IMR-90 (cell line): Measurements from ENCODE around the gene CORO7. TPM values are rescaled to one million over a fixed set of nuclear protein-coding genes. Genes with fewer than 3 reads are reported as not detected.

ENCODE experiments used
- CEBPB ChIP-seq: IDR thresholded peaks from 2 replicates; pipeline ENCODE4 v1.6.1; 2012; ENCODE audit warnings: low read depth, low read length, improper control_type of control experiment
- CHD1 ChIP-seq: IDR thresholded peaks from 2 replicates; pipeline ENCODE4 v1.6.1; 2012; ENCODE audit warnings: low read depth, low read length, improper control_type of control experiment
- FOS ChIP-seq: fragments of 150-350 bp; IDR thresholded peaks from 2 replicates; pipeline ENCODE4 v1.6.1; 2016; ENCODE audit warnings: low read depth, low read length
- MAFK ChIP-seq: IDR thresholded peaks from 2 replicates; pipeline ENCODE4 v1.6.1; 2012; ENCODE audit warnings: low read depth, low read length, improper control_type of control experiment
- MXI1 ChIP-seq: IDR thresholded peaks from 2 replicates; pipeline ENCODE4 v1.6.1; 2012; ENCODE audit warnings: low read depth, mild to moderate bottlenecking, low read length, moderate library complexity, borderline replicate concordance
- SMC3 ChIP-seq: fragments of 150-350 bp; IDR thresholded peaks from 2 replicates; pipeline ENCODE4 v1.6.1; 2016; ENCODE audit warnings: low read depth, mild to moderate bottlenecking, antibody characterized with exemption, low read length, moderate library complexity
- polyA plus RNA-seq, 3 experiments: library from polyadenylated mRNA; depleted of rRNA; stranded (reverse); fragments of >200 nt; gene quantifications; 2 replicates each; pipeline ENCODE4 v1.2.3, GENCODE V29; 2012; ENCODE audit warnings: low replicate concordance in 1 of 3
- total RNA-seq: library from RNA; depleted of rRNA; stranded (reverse); fragments of >200 nt; gene quantifications from 2 replicates; pipeline ENCODE4 v1.2.3, GENCODE V29; 2012

CORO7 gene
- total and polyA plus RNA-seq, 2 of the 4 experiments (the other 2 are of a cell fraction), result 6.3 to 26.7 TPM

GRCh38 chr16:4416200-4417032 is at the start of gene CORO7 (continued):
- TF ChIP-seq SMC3 (no peak), CHD1 (no peak), FOS (no peak), CEBPB (no peak), MAFK (no peak), MXI1 (peak; percentile 63; the same call in 1 of the 2 replicates)
